Hindlimb muscle (tissue), 1 donor: ENCODE measurements around the gene HINFP. TPM values are rescaled to one million over a fixed set of nuclear protein-coding genes. Genes with fewer than 3 reads are reported as not detected.
"Not testable (repeated sequence)": the region's sequence is repeated elsewhere in the genome, so short reads cannot be mapped to it uniquely, and the experiment has no call there.

Source experiments
- DNase-seq: peaks from one replicate; pipeline ENCODE4 v3.0.0-alpha.2; 2013
- polyA plus RNA-seq: library from polyadenylated mRNA; unstranded; fragments of 120-200 nt; gene quantifications from one replicate; pipeline ENCODE4 v1.2.1, GENCODE V29; 2013; ENCODE audit not compliant: insufficient read length

Gene HINFP
- polyA plus RNA-seq, 1 donor: 21.8 TPM

- DNase-seq: no peak
These were observed 21.0 kb upstream of the HINFP start for GRCh38 chr11:119100246-119100970.

- no peak for DNase-seq
These were observed 20.2 kb upstream of the HINFP start for GRCh38 chr11:119100994-119101758.

GRCh38 chr11:119101759-119102423 is 19.5 kb upstream of the HINFP start, which contains the start of gene DPAGT1:
Gene DPAGT1 (minus strand): TSS chr11:119101853. CDS start chr11:119101655, 198 bp downstream.
- peak; percentile 93 for DNase-seq

- not testable (repeated sequence) for DNase-seq
These were observed 18.2 kb upstream of the HINFP start for GRCh38 chr11:119103161-119103664.

GRCh38 chr11:119103793-119104192 is 17.6 kb upstream of the HINFP start:
- no peak for DNase-seq

- peak; percentile 92 for DNase-seq
These were observed 14.5 kb upstream of the HINFP start, which contains the start of gene C2CD2L for GRCh38 chr11:119106564-119107537. Gene C2CD2L (plus strand): TSS chr11:119107344. CDS start chr11:119107742, 398 bp downstream.

- no peak for DNase-seq
These were observed 13.7 kb upstream of the HINFP start for GRCh38 chr11:119107538-119108145.

GRCh38 chr11:119108146-119108856 is 13.1 kb upstream of the HINFP start:
- DNase-seq: no peak

GRCh38 chr11:119108857-119109221 is 12.5 kb upstream of the HINFP start:
- DNase-seq: no peak

- no peak for DNase-seq
These were observed 11.5 kb upstream of the HINFP start for GRCh38 chr11:119109843-119110242.

- no peak for DNase-seq
These were observed 10.9 kb upstream of the HINFP start for GRCh38 chr11:119110439-119110838.

- DNase-seq: no peak
These were observed 9.9 kb upstream of the HINFP start for GRCh38 chr11:119111361-119111925.

- no peak for DNase-seq
These were observed 8.9 kb upstream of the HINFP start for GRCh38 chr11:119112314-119113020.

GRCh38 chr11:119113716-119114115 is 7.7 kb upstream of the HINFP start:
- DNase-seq: no peak

- DNase-seq: no peak
These were observed 7.0 kb upstream of the HINFP start for GRCh38 chr11:119114351-119114750.

GRCh38 chr11:119115484-119116234 is 5.7 kb upstream of the HINFP start:
- DNase-seq: no peak

- DNase-seq: no peak
These were observed 5.2 kb upstream of the HINFP start for GRCh38 chr11:119116235-119116594.

GRCh38 chr11:119116601-119117000 is 4.8 kb upstream of the HINFP start:
- DNase-seq: no peak
